Measurements from ENCODE around the gene MIEF1.
A peak's percentile ranks its signal among the peaks of the same experiment; 100 is the strongest.

MIEF1 gene

DNA sequence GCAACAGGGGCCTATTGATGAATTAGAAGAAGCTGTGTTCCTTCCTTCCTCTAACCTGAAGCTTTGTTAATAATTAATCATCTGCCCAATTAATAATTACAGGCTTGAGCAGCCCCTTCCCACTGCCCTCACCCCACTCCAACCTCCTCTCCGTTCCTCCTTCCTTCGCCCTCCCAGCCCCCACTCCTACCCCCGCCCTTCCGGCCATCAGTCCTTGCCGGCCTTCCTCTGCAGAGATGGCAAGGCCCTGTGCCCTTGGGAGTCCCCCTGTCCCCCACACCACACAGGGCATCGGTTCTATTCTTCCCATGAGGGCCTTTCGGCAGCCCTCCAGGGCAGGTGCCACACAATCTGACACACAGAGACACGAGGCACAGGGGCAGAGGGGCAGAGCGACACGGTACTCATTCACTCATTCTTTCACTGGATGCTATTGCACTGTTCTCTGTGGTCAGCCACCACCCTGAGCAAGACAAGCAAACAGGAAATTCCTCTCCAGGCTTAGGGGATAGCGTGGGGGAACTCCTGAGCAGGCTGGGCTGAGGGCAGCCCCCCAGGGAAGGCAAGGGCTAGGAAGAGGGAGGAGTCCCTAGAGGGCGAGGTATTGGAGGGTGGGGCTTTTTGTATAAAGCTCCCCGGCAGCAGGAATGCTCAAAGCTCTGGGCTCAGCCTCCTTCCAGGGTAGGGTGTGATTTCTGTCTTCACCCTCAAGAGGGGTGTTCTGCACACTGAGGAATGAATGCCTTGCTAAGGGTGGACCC, 30.5 kb upstream of the MIEF1 start:
- no peak for DNase-seq

DNA sequence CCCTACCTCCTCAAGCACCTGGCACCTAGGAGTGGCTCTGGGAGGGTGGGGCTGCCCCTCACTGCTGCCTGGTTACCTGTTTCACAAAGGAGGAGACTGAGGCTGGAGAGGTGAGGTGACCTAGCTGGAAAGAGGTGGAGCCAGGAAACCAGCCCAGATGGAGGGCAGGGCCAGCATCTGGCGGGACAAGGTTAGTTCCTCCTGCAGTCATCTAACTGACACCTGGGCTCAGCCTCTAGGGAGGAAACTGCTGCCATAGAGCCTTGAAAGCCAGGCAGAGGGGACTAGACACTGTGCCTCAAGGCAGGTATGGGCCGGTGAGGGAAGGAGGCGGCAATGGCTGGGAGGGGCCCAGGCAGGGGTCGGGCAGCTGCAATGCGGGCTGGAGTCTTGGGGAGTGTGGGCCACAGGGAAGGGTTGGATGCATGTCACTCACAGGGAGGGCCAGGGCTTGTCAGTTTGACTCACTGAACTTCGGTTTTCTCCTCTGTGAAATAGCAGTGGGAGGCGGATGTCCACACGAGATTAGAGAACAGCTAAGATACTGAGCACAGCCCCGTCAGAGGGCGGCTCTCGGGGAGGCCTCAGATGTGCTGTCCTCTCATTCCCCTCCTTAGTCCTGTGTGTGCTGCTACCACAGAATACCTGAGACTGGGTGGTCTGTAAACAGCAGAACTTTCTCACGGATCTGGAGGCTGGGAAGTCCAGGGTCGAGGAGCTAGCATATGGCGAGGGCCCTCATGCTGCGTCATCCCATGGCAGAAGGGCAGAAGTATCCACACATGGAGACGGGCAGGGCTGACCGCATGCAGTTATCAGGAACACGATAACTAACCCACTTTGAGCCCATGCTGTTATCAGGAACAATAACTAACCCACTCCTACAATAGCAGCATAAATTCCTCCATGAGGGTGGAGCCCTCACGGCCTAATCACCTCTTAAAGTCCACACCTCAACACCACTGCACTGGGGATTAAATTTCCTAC, 29.2 kb upstream of the MIEF1 start:
- DNase-seq, result no peak

DNA sequence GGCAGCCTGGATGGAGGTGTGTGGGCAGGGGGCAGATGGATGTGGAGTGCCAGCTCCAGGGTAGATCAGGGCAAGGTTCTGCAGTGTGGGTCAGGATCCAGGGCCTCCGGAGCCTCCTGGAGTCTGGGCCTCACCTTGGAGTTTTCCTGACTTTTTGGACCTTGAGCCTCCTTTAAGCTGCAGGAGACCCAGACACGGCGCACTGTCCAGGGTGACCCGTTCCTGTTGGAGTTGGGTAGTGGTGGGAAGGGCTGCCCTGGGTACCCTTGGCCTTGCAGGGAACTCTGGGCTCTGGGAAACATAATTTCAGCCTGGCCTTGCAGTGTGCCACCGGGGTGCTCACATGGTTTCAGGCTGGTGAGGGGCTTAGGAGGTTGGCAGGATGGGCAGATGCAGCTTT, 28.2 kb upstream of the MIEF1 start:
- no peak for DNase-seq

DNA sequence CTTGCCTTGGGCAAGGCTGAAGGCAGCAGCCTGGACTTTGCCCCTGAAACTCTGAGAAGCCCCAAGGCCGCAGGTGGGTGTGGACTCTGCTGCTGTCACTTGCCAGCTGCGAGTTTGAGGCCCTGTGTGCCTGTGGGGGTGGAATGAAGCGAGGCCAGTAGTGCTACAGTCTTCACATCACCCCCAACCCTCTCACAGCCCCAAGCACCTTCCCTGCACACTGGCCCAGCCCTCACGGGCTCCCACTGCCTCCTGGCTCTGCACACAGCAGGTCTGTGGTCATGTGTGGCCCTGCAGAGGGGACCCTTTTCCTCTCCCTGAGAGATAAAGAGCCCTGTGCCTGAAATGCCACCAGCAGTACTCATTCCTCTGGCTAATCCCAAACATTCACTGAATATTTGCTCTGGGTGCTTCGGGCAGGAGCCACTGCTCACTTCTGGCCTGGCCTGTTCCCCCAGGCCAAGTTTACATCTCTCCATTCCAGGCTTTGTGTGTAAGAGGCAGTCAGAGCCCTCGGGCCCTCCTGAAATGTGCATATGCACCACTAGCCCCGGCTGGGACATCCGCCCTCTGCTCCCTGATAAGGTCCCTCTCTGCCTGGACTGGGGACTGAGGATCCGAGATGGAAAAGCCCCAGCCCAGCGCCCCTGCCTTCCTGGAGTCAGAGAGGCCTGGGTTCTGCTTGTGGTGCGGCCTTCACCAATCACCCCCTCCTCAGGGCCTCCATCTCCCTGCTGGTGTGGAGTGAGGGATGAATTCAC, 27.6 kb upstream of the MIEF1 start:
- DNase-seq, result no peak

DNA sequence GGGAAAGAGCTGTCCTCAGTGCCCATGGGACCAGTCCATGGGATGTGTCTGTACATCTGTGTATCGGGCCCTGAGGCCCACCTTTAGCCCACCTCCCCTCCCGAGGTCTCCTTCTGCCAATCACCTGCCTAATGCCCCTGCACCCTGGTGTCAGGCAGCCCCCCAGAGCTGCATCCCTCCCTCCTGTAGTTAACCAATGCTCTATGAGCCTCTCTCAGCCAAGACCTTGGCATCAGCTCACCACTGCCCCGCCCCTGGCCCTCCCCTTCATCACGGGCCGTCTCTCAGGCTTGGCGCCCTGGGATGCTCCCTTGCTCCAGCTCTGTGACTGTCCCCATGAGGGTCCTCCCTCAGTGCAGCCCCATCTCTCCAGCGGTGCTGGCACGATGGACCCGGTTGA, 26.8 kb upstream of the MIEF1 start:
- DNase-seq, result peak; percentile 12

GRCh38 chr22:39475902-39476301, 26.2 kb upstream of the MIEF1 start:
- DNase-seq, result no peak

DNA sequence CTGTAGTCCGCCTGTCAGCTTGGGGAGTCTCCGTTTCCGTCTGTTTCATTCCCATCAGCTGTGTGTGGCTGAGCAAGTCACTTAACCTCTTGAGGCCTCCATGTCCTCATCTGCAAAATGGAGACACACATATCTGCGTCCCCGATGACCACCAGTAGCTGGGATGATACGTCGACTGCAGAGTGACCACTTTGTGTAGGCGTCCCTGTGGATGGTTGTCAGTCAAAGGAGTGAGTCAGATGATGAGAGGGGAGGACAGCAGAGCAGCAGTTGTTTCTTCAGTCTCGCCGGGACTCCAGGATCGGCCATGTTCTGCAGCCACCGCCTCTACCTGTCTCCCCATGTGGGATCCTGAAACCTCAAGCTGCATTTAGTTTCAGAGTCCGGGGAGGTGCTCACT, 25.4 kb upstream of the MIEF1 start:
- no peak for DNase-seq

DNA sequence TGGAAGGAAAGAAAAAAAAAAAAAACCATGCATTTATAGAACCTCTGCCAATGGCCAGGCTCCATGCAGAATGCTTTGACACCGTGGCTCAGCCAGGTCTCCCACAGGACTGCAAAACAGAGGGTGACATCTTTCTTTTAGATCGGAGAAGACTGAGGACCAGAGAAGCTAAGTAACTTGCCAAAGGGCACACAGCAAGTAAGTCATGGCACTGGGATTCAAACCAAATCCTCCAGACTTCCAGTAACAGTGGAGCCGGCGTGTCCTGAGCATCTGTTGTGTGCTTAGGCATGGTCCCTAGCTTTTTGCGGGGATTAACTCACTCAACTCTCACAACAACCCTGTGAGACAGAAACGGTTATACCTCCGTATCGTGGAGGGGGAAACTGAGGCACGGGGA, 24.5 kb upstream of the MIEF1 start:
- no peak for DNase-seq

DNA sequence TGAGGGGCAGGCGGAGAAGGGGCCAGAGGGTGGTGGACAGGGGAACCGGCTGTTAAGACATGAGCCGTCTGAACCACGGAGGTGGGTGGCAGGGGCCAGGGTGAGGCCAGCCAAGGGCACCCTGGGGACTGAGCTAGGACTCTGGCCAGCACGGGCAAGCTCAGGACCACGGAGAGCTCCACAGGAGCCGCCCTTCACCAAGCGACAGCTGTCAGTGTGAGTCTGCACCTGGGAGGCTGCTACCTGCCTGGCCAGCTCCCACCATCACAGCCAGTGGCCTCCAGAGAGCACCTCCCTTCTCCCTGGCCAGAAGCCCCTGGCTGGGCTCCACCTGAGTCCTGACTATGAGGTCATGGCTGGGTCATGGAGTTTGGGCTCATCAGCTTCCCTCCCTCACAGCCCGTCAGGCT, 23.6 kb upstream of the MIEF1 start:
- no peak for DNase-seq

DNA sequence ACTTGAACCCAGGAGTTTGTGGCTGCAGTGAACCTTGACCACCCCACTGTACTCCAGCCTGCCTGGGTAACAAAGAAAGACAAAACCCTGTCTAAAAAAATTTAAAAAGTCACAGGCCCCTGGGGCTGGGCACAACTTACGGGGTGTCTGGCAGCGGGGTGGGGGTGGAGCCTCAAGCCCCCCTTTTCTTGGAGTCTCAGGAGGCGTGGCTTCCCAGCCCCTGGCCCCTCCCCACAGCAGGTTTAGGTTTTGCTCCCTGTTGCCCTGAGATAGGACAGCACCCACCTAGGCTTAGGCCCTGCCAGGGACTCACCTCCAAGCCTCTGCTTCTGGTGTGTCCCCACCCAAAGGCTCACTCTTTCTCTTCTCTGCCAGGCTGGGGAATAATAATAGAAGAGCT, 22.8 kb upstream of the MIEF1 start:
- DNase-seq, result no peak

GRCh38 chr22:39480557-39480956, 21.5 kb upstream of the MIEF1 start:
- DNase-seq, result no peak

DNA sequence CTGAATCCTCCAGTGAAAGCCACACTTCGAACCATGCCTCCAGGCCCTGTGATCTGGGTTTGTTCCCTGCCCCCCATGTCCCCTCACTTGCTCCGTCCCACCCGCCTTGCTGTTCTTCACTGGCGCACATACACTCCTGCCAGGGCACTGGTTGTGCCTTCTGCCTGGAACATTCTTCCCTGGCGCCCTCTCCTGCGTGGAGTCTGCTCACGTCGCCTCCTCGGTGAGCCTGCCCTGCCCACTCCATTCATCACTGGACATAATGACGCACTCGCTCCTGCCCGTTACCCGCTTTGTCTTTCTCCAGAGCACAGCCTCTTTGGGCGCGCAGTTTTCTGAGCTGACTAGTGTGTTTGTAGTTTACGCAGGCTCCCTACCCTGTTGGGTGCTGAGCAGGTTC, 21.0 kb upstream of the MIEF1 start:
- no peak for DNase-seq

GRCh38 chr22:39481595-39481994, 20.5 kb upstream of the MIEF1 start:
- DNase-seq, result no peak

- DNase-seq, result no peak
These were observed 19.3 kb upstream of the MIEF1 start for GRCh38 chr22:39482768-39483167.

GRCh38 chr22:39486951-39487825, 14.9 kb upstream of the MIEF1 start:
- DNase-seq, result no peak

DNA sequence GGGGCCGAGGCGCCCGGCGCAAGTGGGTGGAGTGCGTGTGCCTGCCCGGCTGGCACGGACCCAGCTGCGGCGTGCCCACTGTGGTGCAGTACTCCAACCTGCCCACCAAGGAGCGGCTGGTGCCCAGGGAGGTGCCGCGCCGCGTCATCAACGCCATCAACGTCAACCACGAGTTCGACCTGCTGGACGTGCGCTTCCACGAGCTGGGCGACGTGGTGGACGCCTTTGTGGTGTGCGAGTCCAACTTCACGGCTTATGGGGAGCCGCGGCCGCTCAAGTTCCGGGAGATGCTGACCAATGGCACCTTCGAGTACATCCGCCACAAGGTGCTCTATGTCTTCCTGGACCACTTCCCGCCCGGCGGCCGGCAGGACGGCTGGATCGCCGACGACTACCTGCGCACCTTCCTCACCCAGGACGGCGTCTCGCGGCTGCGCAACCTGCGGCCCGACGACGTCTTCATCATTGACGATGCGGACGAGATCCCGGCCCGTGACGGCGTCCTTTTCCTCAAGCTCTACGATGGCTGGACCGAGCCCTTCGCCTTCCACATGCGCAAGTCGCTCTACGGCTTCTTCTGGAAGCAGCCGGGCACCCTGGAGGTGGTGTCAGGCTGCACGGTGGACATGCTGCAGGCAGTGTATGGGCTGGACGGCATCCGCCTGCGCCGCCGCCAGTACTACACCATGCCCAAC, 14.1 kb upstream of the MIEF1 start:
- no peak for DNase-seq

GRCh38 chr22:39488563-39489083, 13.5 kb upstream of the MIEF1 start:
- DNase-seq, result no peak

- DNase-seq, result no peak
These were observed 12.7 kb upstream of the MIEF1 start for GRCh38 chr22:39489094-39490068.

DNA sequence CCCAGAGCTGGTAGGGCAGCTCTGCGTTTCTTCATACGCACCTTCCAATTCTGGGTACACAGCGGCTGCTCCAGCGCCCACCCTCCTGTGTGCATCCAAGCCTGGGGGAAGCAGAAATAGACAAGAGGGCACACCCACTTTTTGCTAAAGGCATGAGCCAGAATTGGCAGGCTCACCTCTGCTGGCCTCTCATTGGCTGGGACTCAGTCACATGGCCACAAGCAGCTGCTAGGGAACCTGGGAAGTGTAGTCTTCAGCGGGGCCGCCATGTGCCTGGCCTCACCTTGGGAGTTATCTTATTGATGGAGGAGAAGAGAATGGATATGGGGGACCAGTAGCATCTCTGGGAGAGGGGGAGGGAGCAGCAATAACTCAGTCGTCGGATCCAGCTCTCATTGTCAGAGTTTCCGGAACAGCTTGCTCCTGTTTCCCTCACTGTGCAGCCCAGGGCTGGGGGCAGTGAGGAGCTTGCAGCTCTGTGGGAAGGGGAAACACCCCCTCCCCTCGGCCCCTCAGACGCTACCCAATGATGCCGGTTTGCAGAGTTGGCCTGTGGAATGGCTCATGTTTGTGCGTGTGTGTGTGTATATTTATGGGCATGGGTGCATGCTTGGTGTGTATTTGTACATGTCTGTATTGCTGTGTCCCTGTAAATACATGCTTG, 11.8 kb upstream of the MIEF1 start:
- peak; percentile 91 for DNase-seq
